Kasumi-1 (cell line): ENCODE measurements around the gene XAGE3.
"Not testable (repeated sequence)": the region's sequence is repeated elsewhere in the genome, so short reads cannot be mapped to it uniquely, and the experiment has no call there.

Experiments used
- DNase-seq, 2 experiments: peaks; one replicate each; lab custom pipeline; 2025; lab: John Stamatoyannopoulos, UW

Gene XAGE3

GRCh38 chrX:52867610-52868348 is at the start of gene XAGE3:
XAGE3 (minus strand) TSS chrX:52868083; CDS start chrX:52867133, 950 bp downstream.
- no peak for DNase-seq

GRCh38 chrX:52914704-52915103 is 46.8 kb upstream of the XAGE3 start:
- DNase-seq = not testable (repeated sequence)

GRCh38 chrX:52913681-52914080 is 45.8 kb upstream of the XAGE3 start:
- not testable (repeated sequence) for DNase-seq

GRCh38 chrX:52909313-52909969 is 41.6 kb upstream of the XAGE3 start:
- DNase-seq = not testable (repeated sequence)

- not testable (repeated sequence) for DNase-seq
Observed at GRCh38 chrX:52907900-52908299, 40.0 kb upstream of the XAGE3 start.

GRCh38 chrX:52907137-52907536 is 39.3 kb upstream of the XAGE3 start:
- DNase-seq = not testable (repeated sequence)

- not testable (repeated sequence) for DNase-seq
Observed at GRCh38 chrX:52906072-52906471, 38.2 kb upstream of the XAGE3 start.

- DNase-seq = not testable (repeated sequence)
Observed at GRCh38 chrX:52905531-52905930, 37.6 kb upstream of the XAGE3 start.

GRCh38 chrX:52896855-52897709 is 29.2 kb upstream of the XAGE3 start, which contains the start of gene FAM156B:
FAM156B (plus strand) TSS chrX:52897330; CDS start chrX:52907226, 9,896 bp downstream.
- not testable (repeated sequence) for DNase-seq

GRCh38 chrX:52896438-52896837 is 28.6 kb upstream of the XAGE3 start:
- not testable (repeated sequence) for DNase-seq

- DNase-seq = not testable (repeated sequence)
Observed at GRCh38 chrX:52888090-52888489, 20.2 kb upstream of the XAGE3 start.

- DNase-seq = not testable (repeated sequence)
Observed at GRCh38 chrX:52887459-52887858, 19.6 kb upstream of the XAGE3 start.

GRCh38 chrX:52876386-52876785 is 8.5 kb upstream of the XAGE3 start:
- not testable (repeated sequence) for DNase-seq

GRCh38 chrX:52875436-52875835 is 7.6 kb upstream of the XAGE3 start:
- DNase-seq = not testable (repeated sequence)

GRCh38 chrX:52874661-52875060 is 6.8 kb upstream of the XAGE3 start:
- DNase-seq = no peak

- not testable (repeated sequence) for DNase-seq
Observed at GRCh38 chrX:52873825-52874224, 5.9 kb upstream of the XAGE3 start.

- DNase-seq = no peak
Observed at GRCh38 chrX:52870046-52870445, 2.2 kb upstream of the XAGE3 start.

- DNase-seq = no peak
Observed at GRCh38 chrX:52865343-52865998, 2.4 kb downstream of the XAGE3 start.

- DNase-seq = not testable (repeated sequence)
Observed at GRCh38 chrX:52856991-52857525, 10.8 kb downstream of the XAGE3 start.

- DNase-seq = no peak
Observed at GRCh38 chrX:52852110-52852860, 15.6 kb downstream of the XAGE3 start.

- DNase-seq = not testable (repeated sequence)
Observed at GRCh38 chrX:52843619-52844018, 24.3 kb downstream of the XAGE3 start.
